Testis (tissue), 2 donors: ENCODE results near the gene DENND2D.

Experiments
- POLR2A ChIP-seq: fragments of 450-650 bp; IDR thresholded peaks from one replicate; pipeline ENCODE4 v1.6.1; 2017; ENCODE audit warnings: antibody characterized with exemption, mild to moderate bottlenecking, moderate library complexity
- TF ChIP-seq, protein P1 (sequence below), 3 experiments: fragments of 450-650 bp in 2 of 3; fragments of 200-600 bp in 1 of 3; sonication (generic) in 1 of 3; IDR thresholded peaks; one replicate each; pipeline ENCODE4 v1.5.1; 2016 to 2019; ENCODE audit warnings: antibody characterized with exemption in 3 of 3, mild to moderate bottlenecking in 2 of 3, moderate library complexity in 1 of 3

GRCh38 chr1:111203681-111204200 lies 3.3 kb upstream of the DENND2D start:
- TF ChIP-seq, protein P1, sequence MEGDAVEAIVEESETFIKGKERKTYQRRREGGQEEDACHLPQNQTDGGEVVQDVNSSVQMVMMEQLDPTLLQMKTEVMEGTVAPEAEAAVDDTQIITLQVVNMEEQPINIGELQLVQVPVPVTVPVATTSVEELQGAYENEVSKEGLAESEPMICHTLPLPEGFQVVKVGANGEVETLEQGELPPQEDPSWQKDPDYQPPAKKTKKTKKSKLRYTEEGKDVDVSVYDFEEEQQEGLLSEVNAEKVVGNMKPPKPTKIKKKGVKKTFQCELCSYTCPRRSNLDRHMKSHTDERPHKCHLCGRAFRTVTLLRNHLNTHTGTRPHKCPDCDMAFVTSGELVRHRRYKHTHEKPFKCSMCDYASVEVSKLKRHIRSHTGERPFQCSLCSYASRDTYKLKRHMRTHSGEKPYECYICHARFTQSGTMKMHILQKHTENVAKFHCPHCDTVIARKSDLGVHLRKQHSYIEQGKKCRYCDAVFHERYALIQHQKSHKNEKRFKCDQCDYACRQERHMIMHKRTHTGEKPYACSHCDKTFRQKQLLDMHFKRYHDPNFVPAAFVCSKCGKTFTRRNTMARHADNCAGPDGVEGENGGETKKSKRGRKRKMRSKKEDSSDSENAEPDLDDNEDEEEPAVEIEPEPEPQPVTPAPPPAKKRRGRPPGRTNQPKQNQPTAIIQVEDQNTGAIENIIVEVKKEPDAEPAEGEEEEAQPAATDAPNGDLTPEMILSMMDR (IDR thresholded peaks at IDR 0.05): no peak
- TF ChIP-seq POLR2A: no peak
